Ishikawa (cell line): ENCODE results near the gene C20orf141.

Experiments
- CEBPB ChIP-seq: IDR thresholded peaks from 2 replicates; pipeline ENCODE4 v1.6.1; 2012
- CREB1 ChIP-seq: IDR thresholded peaks from 2 replicates; pipeline ENCODE4 v1.6.1; 2012; ENCODE audit warnings: low read depth
- EP300 ChIP-seq: IDR thresholded peaks from 2 replicates; pipeline ENCODE4 v1.6.1; 2012; ENCODE audit warnings: borderline replicate concordance
- FOXM1 ChIP-seq: IDR thresholded peaks from 2 replicates; pipeline ENCODE4 v1.6.1; 2012; ENCODE audit warnings: low read depth, borderline replicate concordance
- NFIC ChIP-seq: IDR thresholded peaks from 2 replicates; pipeline ENCODE4 v1.6.1; 2012
- RAD21 ChIP-seq: IDR thresholded peaks from 2 replicates; pipeline ENCODE4 v1.6.1; 2012; ENCODE audit warnings: low read depth
- TAF1 ChIP-seq: IDR thresholded peaks from 2 replicates; pipeline ENCODE4 v1.6.1; 2012; ENCODE audit warnings: low read depth, mild to moderate bottlenecking
- TEAD4 ChIP-seq: IDR thresholded peaks from 2 replicates; pipeline ENCODE4 v1.6.1; 2012
- YY1 ChIP-seq: IDR thresholded peaks from 2 replicates; pipeline ENCODE4 v1.6.1; 2012; ENCODE audit warnings: low read depth
- ZBTB7A ChIP-seq: IDR thresholded peaks from 2 replicates; pipeline ENCODE4 v1.6.1; 2012; ENCODE audit warnings: low read depth
- TF ChIP-seq, protein P1 (sequence below): IDR thresholded peaks from 2 replicates; pipeline ENCODE4 v1.6.1; 2012; ENCODE audit warnings: low read depth, mild to moderate bottlenecking
- TF ChIP-seq, protein P2 (sequence below): IDR thresholded peaks from 2 replicates; pipeline ENCODE4 v1.6.1; 2012

The C20orf141 gene

DNA sequence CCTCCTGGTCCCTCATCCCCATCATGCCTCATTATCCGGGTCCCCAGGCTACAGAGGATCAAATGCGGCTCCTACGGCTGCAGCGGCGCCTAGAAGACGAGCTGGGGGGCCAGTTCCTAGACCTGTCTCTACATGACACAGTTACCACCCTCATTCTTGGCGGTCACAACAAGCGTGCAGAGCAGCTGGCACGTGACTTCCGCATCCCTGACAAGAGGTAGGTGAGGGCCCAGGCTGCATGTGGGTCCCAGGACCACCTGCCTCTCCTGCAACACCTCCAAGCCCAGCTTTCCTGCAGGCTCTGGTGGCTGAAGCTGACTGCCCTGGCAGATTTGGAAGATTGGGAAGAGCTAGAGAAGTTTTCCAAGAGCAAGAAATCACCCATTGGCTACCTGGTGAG lies 50.3 kb downstream of the C20orf141 start:
- TF ChIP-seq TAF1: no peak
- TF ChIP-seq EP300: no peak
- TF ChIP-seq ZBTB7A: no peak
- no peak for TF ChIP-seq RAD21
- TF ChIP-seq NFIC: no peak
- TF ChIP-seq YY1: no peak
- TF ChIP-seq, protein P1, sequence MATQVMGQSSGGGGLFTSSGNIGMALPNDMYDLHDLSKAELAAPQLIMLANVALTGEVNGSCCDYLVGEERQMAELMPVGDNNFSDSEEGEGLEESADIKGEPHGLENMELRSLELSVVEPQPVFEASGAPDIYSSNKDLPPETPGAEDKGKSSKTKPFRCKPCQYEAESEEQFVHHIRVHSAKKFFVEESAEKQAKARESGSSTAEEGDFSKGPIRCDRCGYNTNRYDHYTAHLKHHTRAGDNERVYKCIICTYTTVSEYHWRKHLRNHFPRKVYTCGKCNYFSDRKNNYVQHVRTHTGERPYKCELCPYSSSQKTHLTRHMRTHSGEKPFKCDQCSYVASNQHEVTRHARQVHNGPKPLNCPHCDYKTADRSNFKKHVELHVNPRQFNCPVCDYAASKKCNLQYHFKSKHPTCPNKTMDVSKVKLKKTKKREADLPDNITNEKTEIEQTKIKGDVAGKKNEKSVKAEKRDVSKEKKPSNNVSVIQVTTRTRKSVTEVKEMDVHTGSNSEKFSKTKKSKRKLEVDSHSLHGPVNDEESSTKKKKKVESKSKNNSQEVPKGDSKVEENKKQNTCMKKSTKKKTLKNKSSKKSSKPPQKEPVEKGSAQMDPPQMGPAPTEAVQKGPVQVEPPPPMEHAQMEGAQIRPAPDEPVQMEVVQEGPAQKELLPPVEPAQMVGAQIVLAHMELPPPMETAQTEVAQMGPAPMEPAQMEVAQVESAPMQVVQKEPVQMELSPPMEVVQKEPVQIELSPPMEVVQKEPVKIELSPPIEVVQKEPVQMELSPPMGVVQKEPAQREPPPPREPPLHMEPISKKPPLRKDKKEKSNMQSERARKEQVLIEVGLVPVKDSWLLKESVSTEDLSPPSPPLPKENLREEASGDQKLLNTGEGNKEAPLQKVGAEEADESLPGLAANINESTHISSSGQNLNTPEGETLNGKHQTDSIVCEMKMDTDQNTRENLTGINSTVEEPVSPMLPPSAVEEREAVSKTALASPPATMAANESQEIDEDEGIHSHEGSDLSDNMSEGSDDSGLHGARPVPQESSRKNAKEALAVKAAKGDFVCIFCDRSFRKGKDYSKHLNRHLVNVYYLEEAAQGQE: no peak
- TF ChIP-seq, protein P2, sequence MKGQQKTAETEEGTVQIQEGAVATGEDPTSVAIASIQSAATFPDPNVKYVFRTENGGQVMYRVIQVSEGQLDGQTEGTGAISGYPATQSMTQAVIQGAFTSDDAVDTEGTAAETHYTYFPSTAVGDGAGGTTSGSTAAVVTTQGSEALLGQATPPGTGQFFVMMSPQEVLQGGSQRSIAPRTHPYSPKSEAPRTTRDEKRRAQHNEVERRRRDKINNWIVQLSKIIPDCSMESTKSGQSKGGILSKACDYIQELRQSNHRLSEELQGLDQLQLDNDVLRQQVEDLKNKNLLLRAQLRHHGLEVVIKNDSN: no peak
- no peak for TF ChIP-seq FOXM1
- TF ChIP-seq CREB1: no peak
- no peak for TF ChIP-seq TEAD4
- TF ChIP-seq CEBPB: no peak
